OCI-LY7 (cell line): ENCODE data around the gene SPESP1.

Experiments used
- EZH2phosphoT487 ChIP-seq: fragments of 200-600 bp; sonication (generic); IDR thresholded peaks from 2 replicates; pipeline ENCODE4 v1.6.1; 2018; ENCODE audit warnings: low read depth, borderline replicate concordance, mild to moderate bottlenecking, mixed run types, antibody characterized with exemption, low read length, moderate library complexity, mixed read lengths
- TF ChIP-seq, protein P1 (sequence below): fragments of 200-600 bp; sonication (generic); conservative IDR thresholded peaks from 2 replicates; pipeline ENCODE4 v1.5.1; 2014; ENCODE audit warnings: mild to moderate bottlenecking, antibody characterized with exemption, low read length, moderate library complexity, mixed read lengths

DNA sequence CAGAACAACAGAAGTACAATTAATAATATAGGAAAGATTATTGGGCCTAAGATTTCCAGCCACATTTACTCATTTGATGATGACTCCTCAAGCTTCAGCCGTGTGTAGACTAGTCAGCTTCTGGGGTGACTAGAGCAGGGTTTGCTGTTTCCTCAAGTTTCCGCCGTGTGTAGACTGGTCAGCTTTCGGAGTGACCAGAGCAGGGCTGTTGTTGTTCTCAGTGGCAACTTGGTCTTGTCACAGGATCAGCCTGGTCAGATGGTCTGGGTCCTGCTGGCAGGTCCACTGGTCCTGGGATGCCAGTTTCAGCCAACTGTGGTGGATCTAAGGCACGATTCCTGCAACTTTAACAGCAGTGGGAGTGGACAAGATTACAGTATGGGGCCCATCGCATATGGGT, 62.4 kb downstream of the SPESP1 start:
- no peak for TF ChIP-seq EZH2phosphoT487
- TF ChIP-seq, protein P1, sequence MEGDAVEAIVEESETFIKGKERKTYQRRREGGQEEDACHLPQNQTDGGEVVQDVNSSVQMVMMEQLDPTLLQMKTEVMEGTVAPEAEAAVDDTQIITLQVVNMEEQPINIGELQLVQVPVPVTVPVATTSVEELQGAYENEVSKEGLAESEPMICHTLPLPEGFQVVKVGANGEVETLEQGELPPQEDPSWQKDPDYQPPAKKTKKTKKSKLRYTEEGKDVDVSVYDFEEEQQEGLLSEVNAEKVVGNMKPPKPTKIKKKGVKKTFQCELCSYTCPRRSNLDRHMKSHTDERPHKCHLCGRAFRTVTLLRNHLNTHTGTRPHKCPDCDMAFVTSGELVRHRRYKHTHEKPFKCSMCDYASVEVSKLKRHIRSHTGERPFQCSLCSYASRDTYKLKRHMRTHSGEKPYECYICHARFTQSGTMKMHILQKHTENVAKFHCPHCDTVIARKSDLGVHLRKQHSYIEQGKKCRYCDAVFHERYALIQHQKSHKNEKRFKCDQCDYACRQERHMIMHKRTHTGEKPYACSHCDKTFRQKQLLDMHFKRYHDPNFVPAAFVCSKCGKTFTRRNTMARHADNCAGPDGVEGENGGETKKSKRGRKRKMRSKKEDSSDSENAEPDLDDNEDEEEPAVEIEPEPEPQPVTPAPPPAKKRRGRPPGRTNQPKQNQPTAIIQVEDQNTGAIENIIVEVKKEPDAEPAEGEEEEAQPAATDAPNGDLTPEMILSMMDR = no peak
